ENCODE results near the gene TFEB. TPM values are rescaled to one million over a fixed set of nuclear protein-coding genes. Genes with fewer than 3 reads are reported as not detected.

Gene TFEB
- total RNA-seq, 1 donor from 2014 or later: 6.2 TPM

- Mint-ChIP-seq H3K36me3 (no peaks in the 10 kb centered on the region), H3K27me3 (peaks cover 9% of the 10 kb centered on the region), H3K4me3 (no peak overlapping the region), H3K27ac (no peak overlapping the region), H3K9me3 (no peaks in the 10 kb centered on the region), H3K4me1 (ENCODE audit: unreplicated experiment) (no peaks in the 10 kb centered on the region)
- TF ChIP-seq CTCF (conservative IDR thresholded peaks at IDR 0.05): no peak
- DNase-seq (ENCODE audit: extremely low spot score, unreplicated experiment): no peak
Observed at GRCh38 chr6:41744236-41744787, 8.9 kb upstream of the TFEB start.

- no peaks in the 10 kb centered on the region for H3K4me1 Mint-ChIP-seq (ENCODE audit: unreplicated experiment)
- no peak for DNase-seq (ENCODE audit: extremely low spot score, unreplicated experiment)
- peaks cover 9% of the 10 kb centered on the region for H3K27me3 Mint-ChIP-seq
- H3K27ac Mint-ChIP-seq: no peak overlapping the region
- no peak for TF ChIP-seq CTCF (conservative IDR thresholded peaks at IDR 0.05)
- H3K36me3 Mint-ChIP-seq: no peaks in the 10 kb centered on the region
- no peak overlapping the region for H3K4me3 Mint-ChIP-seq
- H3K9me3 Mint-ChIP-seq: no peaks in the 10 kb centered on the region
Observed at GRCh38 chr6:41743406-41744235, 8.2 kb upstream of the TFEB start.

GRCh38 chr6:41741625-41742490 lies 6.5 kb upstream of the TFEB start:
- H3K27ac Mint-ChIP-seq: peak overlapping the region; percentile 30
- TF ChIP-seq CTCF (conservative IDR thresholded peaks at IDR 0.05): no peak

GRCh38 chr6:41740366-41741162 lies 5.2 kb upstream of the TFEB start:
- no peaks in the 10 kb centered on the region for H3K4me1 Mint-ChIP-seq (ENCODE audit: unreplicated experiment)
- peaks cover 9% of the 10 kb centered on the region for H3K27me3 Mint-ChIP-seq
- TF ChIP-seq CTCF (conservative IDR thresholded peaks at IDR 0.05): no peak
- no peaks in the 10 kb centered on the region for H3K36me3 Mint-ChIP-seq
- H3K9me3 Mint-ChIP-seq: no peaks in the 10 kb centered on the region
- no peak overlapping the region for H3K4me3 Mint-ChIP-seq
- H3K27ac Mint-ChIP-seq: peak overlapping the region; percentile 13
- DNase-seq (ENCODE audit: extremely low spot score, unreplicated experiment): no peak

More at GRCh38 chr6:41741625-41742490, 6.5 kb upstream of the TFEB start:
- no peaks in the 10 kb centered on the region for H3K36me3 Mint-ChIP-seq
- peaks cover 6% of the 10 kb centered on the region for H3K27me3 Mint-ChIP-seq
- H3K4me1 Mint-ChIP-seq (ENCODE audit: unreplicated experiment): no peaks in the 10 kb centered on the region
- H3K4me3 Mint-ChIP-seq: no peak overlapping the region
- DNase-seq (ENCODE audit: extremely low spot score, unreplicated experiment): no peak
- H3K9me3 Mint-ChIP-seq: no peaks in the 10 kb centered on the region

- Mint-ChIP-seq H3K9me3 (no peaks in the 10 kb centered on the region), H3K27me3 (peaks cover 10% of the 10 kb centered on the region), H3K36me3 (no peaks in the 10 kb centered on the region), H3K27ac (no peak overlapping the region), H3K4me3 (no peak overlapping the region), H3K4me1 (ENCODE audit: unreplicated experiment) (no peaks in the 10 kb centered on the region)
- no peak for TF ChIP-seq CTCF (conservative IDR thresholded peaks at IDR 0.05)
- no peak for DNase-seq (ENCODE audit: extremely low spot score, unreplicated experiment)
Observed at GRCh38 chr6:41739041-41739440, 3.6 kb upstream of the TFEB start.

Data from type B pancreatic cell (in vitro differentiated cells).